Measurements from ENCODE around the gene ESRP2.

The ESRP2 gene

GRCh38 chr16:68242926-68243858 is 7.3 kb upstream of the ESRP2 start:
- TF ChIP-seq CTCF (IDR thresholded peaks at IDR 0.05) = no peak
- intact Hi-C loops (cut with DNase I; ENCODE audit: low total_unique reads) = no loop called here
- H3K4me3 ChIP-seq = no peak overlapping the region

GRCh38 chr16:68242085-68242484 is 6.2 kb upstream of the ESRP2 start:
- Histone ChIP-seq H3K4me1 (peaks cover 0 to 42% (median 32%) of the 10 kb centered on the region in 4 donors), H3K36me3 (no peaks in the 10 kb centered on the region), H3K9me3 (no peaks in the 10 kb centered on the region), H3K27me3 (no peaks in the 10 kb centered on the region), H3K4me3 (no peak overlapping the region), H3K27ac (no peak overlapping the region)
- no peak for TF ChIP-seq CTCF (IDR thresholded peaks at IDR 0.05)
- DNase-seq = no peak
- intact Hi-C loops (cut with DNase I; ENCODE audit: low total_unique reads) = no loop called here

More at GRCh38 chr16:68242926-68243858, 7.3 kb upstream of the ESRP2 start:
- Histone ChIP-seq H3K4me1 (peaks cover 0 to 47% (median 37%) of the 10 kb centered on the region in 4 donors), H3K36me3 (no peaks in the 10 kb centered on the region), H3K27me3 (no peaks in the 10 kb centered on the region), H3K27ac (no peak overlapping the region), H3K9me3 (no peaks in the 10 kb centered on the region)
- no peak for DNase-seq

- H3K9me3 ChIP-seq = no peaks in the 10 kb centered on the region
- H3K27ac ChIP-seq = peak overlapping the region; percentile 84 to 86
- peaks cover 0 to 41% (median 23%) of the 10 kb centered on the region in 4 donors for H3K4me1 ChIP-seq
- no peak for TF ChIP-seq CTCF (IDR thresholded peaks at IDR 0.05)
- DNase-seq = no peak
- H3K36me3 ChIP-seq = no peaks in the 10 kb centered on the region
- intact Hi-C loops (cut with DNase I; ENCODE audit: low total_unique reads) = loop anchor here (2.0 to 10.0 kb wide), 2 partner anchors 27 to 153 kb away; partner anchors contain the start of genes NFATC3 and SLC7A6
- H3K4me3 ChIP-seq = peak overlapping the region; percentile 60 to 88
- no peaks in the 10 kb centered on the region for H3K27me3 ChIP-seq
Observed at GRCh38 chr16:68238029-68238345, 2.1 kb upstream of the ESRP2 start.

GRCh38 chr16:68237243-68238028 is 1.5 kb upstream of the ESRP2 start:
- peaks cover 0 to 41% (median 23%) of the 10 kb centered on the region in 4 donors for H3K4me1 ChIP-seq
- H3K4me3 ChIP-seq = peak overlapping the region; percentile 60 to 88
- TF ChIP-seq CTCF (IDR thresholded peaks at IDR 0.05) = peak in 1 of 2 experiments; percentile 6
- H3K27me3 ChIP-seq = no peaks in the 10 kb centered on the region
- H3K9me3 ChIP-seq = no peaks in the 10 kb centered on the region
- peak; percentile 98 to 99 for DNase-seq
- H3K36me3 ChIP-seq = peaks cover 0 to 3% (median 0%) of the 10 kb centered on the region in 3 donors
- intact Hi-C loops (cut with DNase I; ENCODE audit: low total_unique reads) = loop anchor here (2.0 to 10.0 kb wide), 2 partner anchors 27 to 153 kb away; partner anchors contain the start of genes NFATC3 and SLC7A6
- peak overlapping the region; percentile 84 to 86 for H3K27ac ChIP-seq

GRCh38 chr16:68236826-68237242 is 907 bp upstream of the ESRP2 start:
- no peak for TF ChIP-seq CTCF (IDR thresholded peaks at IDR 0.05)
- H3K36me3 ChIP-seq = peaks cover 0 to 9% (median 0%) of the 10 kb centered on the region in 3 donors
- no peaks in the 10 kb centered on the region for H3K9me3 ChIP-seq
- H3K27ac ChIP-seq = peak overlapping the region; percentile 84 to 86
- DNase-seq = no peak
- no peaks in the 10 kb centered on the region for H3K27me3 ChIP-seq
- intact Hi-C loops (cut with DNase I; ENCODE audit: low total_unique reads) = loop anchor here (10.0 kb wide), 1 partner anchor 152 kb away; the partner anchor contains the start of gene NFATC3
- H3K4me3 ChIP-seq = peak overlapping the region; percentile 60 to 88
- H3K4me1 ChIP-seq = peaks cover 0 to 41% (median 23%) of the 10 kb centered on the region in 4 donors

Data from tibial artery (tissue), 4 donors.